ENCODE data around the gene ASXL1. TPM values are rescaled to one million over a fixed set of nuclear protein-coding genes. Genes with fewer than 3 reads are reported as not detected.

ASXL1 gene
- polyA plus RNA-seq, 1 of the 3 experiments (the other 2 are of a cell fraction) = 36.6 TPM

- CTCF ChIA-PET = interaction anchor here (0.6 to 4.1 kb wide), 19 partner anchors 10 to 168 kb away, joined by 3 to 41 read pairs (median 6); no protein-coding TSS in a partner anchor
- Histone ChIP-seq H3K36me3 (replicated peaks in 1 of 2; ENCODE audit: control insufficient read depth in 1 of 2, insufficient read depth in 2 of 2, low read length in 1 of 2) (peaks cover 0 to 2% of the 10 kb centered on the region in 2 experiments), H3K4me2 (peak overlapping the region; percentile 97; the same call in 1 of the 2 replicates), H4K20me1 (ENCODE audit: insufficient read depth) (peaks cover 14% of the 10 kb centered on the region), H3K9me2 (no peaks in the 10 kb centered on the region), H3K27me3 (ENCODE audit: insufficient read depth) (no peaks in the 10 kb centered on the region), H3F3A (replicated peaks; ENCODE audit: insufficient read depth) (peaks cover 5% of the 10 kb centered on the region), H3K79me2 (ENCODE audit: insufficient read depth) (peaks cover 20% of the 10 kb centered on the region), H3K4me1 (ENCODE audit: control insufficient read depth in 1 of 2, insufficient read depth in 2 of 2, low read depth in 1 of 2, low read length in 1 of 2) (peaks cover 0 to 26% of the 10 kb centered on the region in 2 experiments; a peak in 2 of 4 replicates), H3K9ac (no peak overlapping the region), H3K4me3 (ENCODE audit: low read depth in 2 of 2, low read length in 1 of 2) (no peak overlapping the region), H3K9me3 (no peaks in the 10 kb centered on the region), H3K27ac (ENCODE audit: low read depth in 2 of 2, low read length in 1 of 2) (peak overlapping the region; percentile 87 to 100; a peak in 3 of 4 replicates), H2AFZ (ENCODE audit: low read depth) (no peak overlapping the region)
- DNase-seq = no peak
- no peak for TF ChIP-seq RXRA (IDR thresholded peaks at IDR 0.05; ENCODE audit: borderline replicate concordance, low read depth)
- TF ChIP-seq GATA2 (CRISPR knock-in tag; IDR thresholded peaks at IDR 0.05) = no peak
- no peak for TF ChIP-seq FOSL2 (IDR thresholded peaks at IDR 0.05; ENCODE audit: borderline replicate concordance, low read depth)
- no peak for TF ChIP-seq USF2 (IDR thresholded peaks at IDR 0.05; ENCODE audit: borderline replicate concordance, low read depth, low read length)
- TF ChIP-seq USF1 (IDR thresholded peaks at IDR 0.05; ENCODE audit: borderline replicate concordance, low read depth) = no peak
- TF ChIP-seq JUND (IDR thresholded peaks at IDR 0.05) = no peak
- no peak for TF ChIP-seq MAX (IDR thresholded peaks at IDR 0.05; ENCODE audit: low read depth)
- no peak for TF ChIP-seq NFIC (IDR thresholded peaks at IDR 0.05; ENCODE audit: borderline replicate concordance)
- TF ChIP-seq RCOR1 (IDR thresholded peaks at IDR 0.05; ENCODE audit: low read length) = no peak
- no peak for TF ChIP-seq RFX5 (IDR thresholded peaks at IDR 0.05; ENCODE audit: low read length)
- TF ChIP-seq RAD21 (IDR thresholded peaks at IDR 0.05; ENCODE audit: low read length) = no peak
- WGBS (ENCODE audit: low lambda C conversion rate) = 70% methylated on average over 4 of the region's 5 CpGs
- POLR2A ChIA-PET = interaction anchor here (0.7 to 1.3 kb wide), 3 partner anchors 32 to 127 kb away, joined by 3 read pairs; no protein-coding TSS in a partner anchor
These were observed 127.8 kb downstream of the ASXL1 start for GRCh38 chr20:32485770-32486478.

GRCh38 chr20:32487381-32487780 is 129.2 kb downstream of the ASXL1 start:
- Histone ChIP-seq H3K27ac (ENCODE audit: low read depth in 2 of 2, low read length in 1 of 2) (no peak overlapping the region; a peak in 1 of 4 replicates), H3K36me3 (replicated peaks in 1 of 2; ENCODE audit: control insufficient read depth in 1 of 2, insufficient read depth in 2 of 2, low read length in 1 of 2) (no peaks in the 10 kb centered on the region), H3K9ac (no peak overlapping the region), H3K4me2 (no peak overlapping the region), H3K9me2 (no peaks in the 10 kb centered on the region), H3K4me3 (ENCODE audit: low read depth in 2 of 2, low read length in 1 of 2) (no peak overlapping the region), H4K20me1 (ENCODE audit: insufficient read depth) (peaks cover 1% of the 10 kb centered on the region; the same call in 1 of the 2 replicates), H3K4me1 (ENCODE audit: control insufficient read depth in 1 of 2, insufficient read depth in 2 of 2, low read depth in 1 of 2, low read length in 1 of 2) (peaks cover 0 to 18% of the 10 kb centered on the region in 2 experiments; a peak in 2 of 4 replicates), H3F3A (replicated peaks; ENCODE audit: insufficient read depth) (peaks cover 5% of the 10 kb centered on the region), H3K9me3 (no peaks in the 10 kb centered on the region), H2AFZ (ENCODE audit: low read depth) (no peak overlapping the region), H3K27me3 (ENCODE audit: insufficient read depth) (no peaks in the 10 kb centered on the region), H3K79me2 (ENCODE audit: insufficient read depth) (peaks cover 6% of the 10 kb centered on the region)
- WGBS (ENCODE audit: low lambda C conversion rate) = 84% methylated on average over 3 of the region's 3 CpGs
- ChIA-PET POLR2A (no interaction called here), CTCF (no interaction called here)
- no peak for DNase-seq
- TF ChIP-seq USF2 (IDR thresholded peaks at IDR 0.05; ENCODE audit: borderline replicate concordance, low read depth, low read length) (no peak), ELF1 (IDR thresholded peaks at IDR 0.05) (no peak), NRF1 (IDR thresholded peaks at IDR 0.05; ENCODE audit: low read depth, low read length) (no peak), RAD21 (IDR thresholded peaks at IDR 0.05; ENCODE audit: low read length) (no peak), IRF3 (IDR thresholded peaks at IDR 0.05; ENCODE audit: low read depth, low read length) (no peak), RCOR1 (IDR thresholded peaks at IDR 0.05; ENCODE audit: low read length) (no peak), JUND (IDR thresholded peaks at IDR 0.05) (no peak), SMC3 (IDR thresholded peaks at IDR 0.05; ENCODE audit: low read depth, low read length) (no peak), REST (IDR thresholded peaks at IDR 0.05; ENCODE audit: low read depth, low read length) (no peak)
